CMK (cell line): Measurements from ENCODE around the gene PRDM16.

ENCODE experiments used
- DNase-seq: peaks from one replicate; pipeline ENCODE4 v3.0.0-alpha.2; 2010; ENCODE audit warnings: low read depth

The PRDM16 gene

DNA sequence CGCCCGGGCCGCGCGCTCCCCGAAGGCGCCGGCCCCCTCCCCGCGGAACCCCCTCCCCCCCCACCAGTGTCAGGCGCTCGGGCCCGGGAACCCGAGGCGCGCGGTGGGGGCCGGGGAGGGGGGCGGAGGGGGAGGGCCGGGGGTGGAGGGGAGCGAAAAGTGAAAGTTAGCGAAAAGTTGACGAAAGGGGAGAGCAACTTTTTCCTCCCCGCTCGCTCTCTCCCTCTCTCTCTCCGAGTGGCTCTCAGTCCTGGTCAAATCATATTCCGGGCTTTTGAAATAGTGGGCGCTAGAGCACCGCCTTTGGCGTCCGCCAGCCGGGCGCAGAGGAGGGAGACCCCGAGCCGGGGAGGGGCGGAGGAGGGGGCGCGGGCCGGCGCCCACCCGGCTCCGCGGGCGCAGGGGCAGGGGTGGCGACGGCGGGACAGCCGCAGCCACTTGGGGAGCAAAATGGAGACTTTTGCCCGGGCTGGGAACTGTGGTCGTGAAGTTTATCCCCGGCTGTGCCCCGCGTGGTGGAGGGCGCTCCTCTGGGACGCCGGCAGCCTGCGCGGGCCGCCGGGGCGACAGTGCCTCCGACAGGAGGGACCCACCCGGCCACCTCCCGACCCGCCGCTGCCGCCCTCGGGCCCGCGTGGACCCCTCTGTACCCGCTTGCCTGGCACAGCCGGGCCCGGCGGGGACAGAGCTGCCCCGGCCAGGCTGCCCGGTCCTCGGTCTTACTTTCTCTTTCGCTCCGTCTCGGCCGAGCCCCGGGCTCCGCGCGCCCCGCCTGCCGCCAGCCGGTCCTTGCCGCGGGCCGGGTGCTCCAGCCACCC lies 697 bp downstream of the PRDM16 start:
- no peak for DNase-seq

DNA sequence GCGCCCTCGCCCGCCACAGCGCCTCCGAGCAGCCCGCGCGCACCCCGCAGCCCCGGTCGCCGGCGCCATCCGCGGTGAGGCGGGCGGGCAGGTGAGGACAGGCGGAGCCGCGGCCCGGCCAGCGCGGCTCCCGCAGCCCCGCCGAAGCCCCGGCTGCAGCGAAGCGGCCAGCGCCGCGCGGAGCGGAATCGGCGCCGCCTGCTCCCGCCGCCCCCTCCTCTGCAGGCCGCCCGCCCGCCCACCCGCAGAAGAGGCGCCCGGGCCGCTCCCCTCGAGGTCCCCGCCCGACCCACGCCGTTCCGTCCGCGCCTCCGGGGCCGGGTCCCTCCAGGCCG lies 1.3 kb downstream of the PRDM16 start:
- no peak for DNase-seq

DNA sequence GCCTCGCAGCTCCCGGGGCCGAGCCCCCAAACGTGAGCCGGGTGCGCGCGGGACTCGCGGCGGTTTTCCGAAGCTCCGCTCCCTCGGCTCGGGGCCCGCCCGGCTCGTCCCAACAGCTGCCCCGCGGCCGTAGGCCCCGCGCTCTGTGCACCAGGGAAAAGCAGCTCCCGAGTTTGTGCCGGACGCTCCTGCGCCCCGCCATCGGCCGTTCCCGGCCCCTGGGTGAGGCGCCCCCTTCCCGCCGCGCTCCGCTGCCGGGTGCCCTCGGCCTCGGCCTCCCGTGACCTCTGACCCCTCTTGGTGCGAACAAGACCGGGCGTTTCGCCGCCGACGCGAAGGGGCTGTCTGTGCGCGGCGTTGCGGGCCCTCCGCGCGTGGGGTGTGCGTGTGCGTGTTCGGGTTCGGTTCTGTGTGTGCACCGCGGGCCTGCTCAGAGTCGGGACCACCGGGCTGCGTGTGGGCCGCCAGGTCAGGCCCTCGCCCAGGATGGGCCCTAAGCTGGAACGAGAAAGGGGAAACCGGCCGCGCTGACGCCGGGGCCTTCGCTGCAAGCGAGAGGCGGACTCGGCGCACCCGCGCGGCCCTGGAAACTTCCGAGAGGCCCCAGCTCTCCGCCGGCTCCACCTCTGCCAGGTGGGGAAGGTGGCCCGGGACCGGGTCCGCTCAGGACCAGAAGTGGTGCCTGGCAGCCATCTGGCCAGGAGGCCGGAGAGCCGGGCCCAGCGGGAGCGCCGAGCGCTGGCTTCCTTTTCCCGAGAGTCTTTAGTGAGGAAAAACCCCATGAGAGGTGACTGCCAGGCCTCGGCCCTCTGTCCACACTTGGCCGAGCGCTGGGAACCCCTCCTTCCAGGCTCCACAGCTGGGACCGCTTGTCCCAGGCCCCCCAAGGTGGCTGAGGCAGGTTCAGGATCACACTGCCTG lies 1.9 kb downstream of the PRDM16 start:
- DNase-seq, result no peak

DNA sequence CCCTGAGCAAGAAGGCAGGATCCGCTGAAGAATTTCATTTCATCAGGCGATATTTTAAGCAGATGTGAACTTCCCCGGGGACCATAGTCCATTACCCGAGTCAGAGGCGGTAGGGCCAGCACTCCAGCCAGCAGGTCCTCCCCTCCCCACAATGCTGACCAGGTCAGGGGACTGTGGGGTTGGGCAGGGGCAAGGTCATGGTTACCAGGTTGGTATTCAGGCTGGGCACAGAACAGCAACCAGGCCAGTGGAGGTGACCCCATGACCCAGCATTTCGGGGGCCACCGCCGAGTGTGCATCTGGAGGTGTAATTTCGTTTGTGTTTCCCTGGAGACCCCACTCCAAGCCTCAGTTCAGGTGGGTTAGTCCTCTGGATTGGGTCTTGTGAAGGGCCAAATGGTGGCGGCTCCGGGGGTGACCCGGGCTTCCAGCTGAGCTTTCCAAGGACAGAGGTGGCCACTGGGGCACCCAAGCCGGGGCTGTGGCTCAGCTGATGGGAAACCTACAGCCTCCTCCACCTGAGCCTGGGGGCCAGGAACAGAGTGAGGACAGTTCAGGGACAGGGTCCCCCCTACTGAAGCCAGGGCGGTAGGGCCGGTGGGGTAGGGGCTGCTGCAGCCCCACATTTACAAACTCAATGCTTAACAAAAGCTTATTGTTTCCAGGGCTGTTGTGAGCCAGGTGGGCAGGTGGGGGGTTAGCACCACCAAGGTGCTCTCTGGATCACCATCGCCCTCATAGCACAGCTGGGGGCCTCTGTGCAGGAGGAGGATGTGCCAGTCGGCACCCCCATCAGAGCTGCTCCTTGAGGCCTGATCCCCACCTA lies 2.8 kb downstream of the PRDM16 start:
- no peak for DNase-seq

DNA sequence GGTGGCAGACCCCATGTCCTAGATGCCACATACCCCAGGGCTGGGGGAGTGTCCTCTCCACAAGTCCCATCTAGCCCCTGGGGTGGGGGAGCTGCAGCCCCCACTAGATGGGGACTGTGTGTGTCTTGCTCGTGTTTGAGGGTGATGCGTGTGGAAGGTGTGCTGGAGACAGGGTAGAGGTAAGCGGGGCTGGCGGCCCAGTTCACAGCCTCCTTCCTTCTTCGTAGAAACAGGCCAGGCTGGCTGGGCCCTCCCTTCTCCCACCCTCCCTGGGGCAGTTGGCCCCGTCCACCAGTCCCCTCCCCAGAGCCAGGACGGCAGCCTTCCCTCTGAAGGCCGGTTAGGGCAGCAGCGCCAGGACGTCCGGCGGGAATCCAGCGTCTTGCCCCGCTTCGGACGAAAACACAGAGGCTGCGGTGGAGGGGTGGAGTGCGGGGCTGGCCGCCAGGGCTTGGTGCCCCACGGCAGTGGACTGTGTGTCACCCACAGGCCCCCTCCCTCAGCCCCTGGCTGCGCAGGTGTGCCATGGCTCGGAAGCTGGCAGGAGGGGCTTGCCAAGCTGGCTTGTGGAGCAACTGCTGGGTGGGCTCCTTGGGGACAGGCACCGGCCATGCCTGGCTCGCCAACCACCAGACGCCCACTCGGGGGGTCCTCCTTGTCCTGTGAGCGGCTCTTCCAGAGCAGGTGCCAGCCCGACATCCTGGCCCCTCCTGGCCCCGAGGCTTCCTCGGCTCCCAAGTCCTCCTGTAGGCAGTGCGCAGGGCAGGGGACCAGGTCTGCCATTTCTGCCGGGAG lies 3.6 kb downstream of the PRDM16 start:
- DNase-seq, result no peak

DNA sequence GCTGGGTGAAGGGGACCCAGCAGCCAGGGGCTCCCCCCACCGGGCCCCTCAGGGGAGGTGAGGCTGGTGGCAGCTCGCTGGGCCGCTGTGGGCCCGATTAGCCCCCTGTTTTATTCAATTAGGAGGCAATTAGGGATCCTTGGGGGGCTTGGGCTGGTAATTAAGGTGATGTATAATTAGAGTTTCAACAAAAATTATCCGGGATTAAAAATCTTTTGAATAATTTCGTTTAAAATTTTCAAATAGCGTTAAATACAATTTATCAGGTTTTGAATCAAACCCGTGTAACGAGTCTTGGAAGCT lies 4.1 kb downstream of the PRDM16 start:
- no peak for DNase-seq

DNA sequence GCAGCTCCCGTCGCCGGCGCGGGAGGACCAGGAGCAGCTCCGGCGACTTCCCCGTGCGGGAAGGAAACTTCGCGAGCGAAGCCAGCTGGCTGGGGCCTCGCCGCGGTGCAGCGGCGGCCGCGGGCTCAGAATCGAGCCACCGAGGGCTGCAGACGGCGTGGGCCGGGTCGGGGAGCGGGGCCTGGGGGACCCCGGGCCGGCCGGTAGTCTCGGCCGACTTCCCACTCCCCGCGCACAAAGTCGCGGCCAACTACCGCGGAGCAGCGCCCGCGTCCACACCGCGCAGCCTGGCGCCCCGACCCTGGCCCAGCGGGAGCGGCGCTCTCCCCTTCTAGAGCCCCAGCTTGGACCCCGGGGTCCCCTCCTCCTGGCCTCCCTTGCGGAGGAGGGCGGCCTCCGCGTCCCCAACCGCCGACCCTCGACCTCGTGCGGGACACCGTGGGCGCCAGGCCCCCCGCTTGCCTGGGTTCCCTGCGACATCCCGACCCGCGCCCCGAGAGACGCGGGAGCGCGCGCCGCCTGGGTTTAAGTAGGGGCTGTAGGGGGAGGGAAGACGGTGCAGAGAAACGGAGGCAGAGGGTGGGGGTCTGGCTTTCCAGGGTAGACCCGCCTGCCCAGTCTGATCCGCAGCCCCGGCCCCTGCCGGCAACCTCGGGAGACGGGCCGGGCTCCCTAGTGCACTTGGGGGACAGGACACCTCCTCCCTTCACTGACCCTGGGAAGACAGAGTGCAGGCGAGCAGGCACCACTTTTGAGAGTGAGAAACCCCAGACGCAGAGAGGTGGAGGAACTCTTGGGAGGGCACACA lies 4.7 kb downstream of the PRDM16 start:
- no peak for DNase-seq

DNA sequence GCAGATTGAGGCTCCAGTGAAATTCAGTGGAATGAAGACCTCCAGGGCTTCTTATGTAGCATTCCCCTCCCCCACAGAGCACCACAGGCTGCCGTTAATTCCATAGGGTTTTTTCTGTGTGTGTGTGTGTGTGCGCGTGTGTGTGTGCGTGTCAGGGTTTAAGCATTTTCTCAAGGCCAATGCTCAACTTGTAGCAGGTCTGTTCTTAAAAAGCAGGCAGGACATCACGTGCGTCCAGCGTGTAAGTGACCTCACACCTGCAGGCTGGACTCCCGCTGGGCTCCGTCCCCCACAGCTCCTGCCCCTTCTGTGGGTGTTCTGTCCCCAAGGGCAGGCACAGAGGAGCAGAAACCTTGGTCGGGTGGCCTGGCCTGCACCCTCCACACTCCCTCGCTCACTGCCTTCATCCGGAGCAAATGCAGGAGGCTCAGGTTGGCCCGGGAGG lies 5.3 kb downstream of the PRDM16 start:
- DNase-seq, result no peak

DNA sequence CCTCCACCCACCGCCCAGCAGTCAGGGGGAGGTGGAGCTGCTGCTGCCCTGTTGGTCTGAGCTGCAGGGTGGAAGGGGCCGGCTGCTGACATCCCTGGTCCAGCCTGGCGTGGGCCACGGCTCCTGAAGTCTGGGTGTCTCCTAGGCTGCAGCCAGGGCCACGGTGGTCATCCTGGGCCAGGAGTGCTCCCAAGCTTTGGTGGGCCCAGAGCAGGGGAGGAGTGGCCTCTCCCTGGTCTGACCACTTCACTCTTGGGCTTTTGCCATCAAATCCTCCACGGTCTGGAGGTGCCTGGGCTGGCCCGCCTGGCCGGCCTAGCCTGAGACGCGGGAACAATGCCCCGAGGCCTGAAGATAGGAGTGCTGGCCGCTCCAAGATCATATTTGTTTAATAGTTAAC lies 5.8 kb downstream of the PRDM16 start:
- DNase-seq, result no peak

DNA sequence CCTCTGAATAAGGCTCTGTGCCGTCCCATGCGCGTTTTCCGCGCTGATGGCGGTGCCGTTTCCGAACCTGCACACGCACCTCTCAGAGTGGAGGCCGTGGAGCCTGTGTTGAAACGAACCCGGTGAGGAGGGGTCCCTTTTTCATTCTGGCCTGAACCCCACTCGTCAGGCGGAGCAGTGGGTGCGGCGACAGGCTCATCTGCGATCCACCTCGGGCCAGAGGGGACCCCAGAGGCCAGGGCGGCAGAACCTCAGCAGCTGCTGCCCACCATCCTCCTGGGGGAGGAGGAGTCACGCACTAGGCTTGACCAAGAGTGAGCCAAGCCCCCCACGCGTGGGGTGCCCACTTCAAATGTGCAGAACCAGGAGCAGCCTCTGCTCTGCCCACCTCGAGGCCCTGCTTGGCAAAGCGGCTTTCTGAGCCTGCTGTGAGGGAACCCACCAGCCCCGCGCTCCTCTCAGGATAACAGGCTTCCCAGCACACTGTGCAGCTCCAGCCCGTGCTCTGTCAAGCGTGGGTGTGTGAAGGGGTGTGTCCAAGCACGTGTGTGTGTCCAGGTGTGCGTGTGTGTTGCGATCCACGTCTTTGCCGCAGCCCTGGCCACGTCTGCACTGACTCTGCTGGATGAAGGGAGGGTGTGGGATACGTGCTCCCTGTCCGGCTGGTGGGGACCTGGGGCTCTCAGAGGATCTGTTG lies 6.8 kb downstream of the PRDM16 start:
- no peak for DNase-seq

DNA sequence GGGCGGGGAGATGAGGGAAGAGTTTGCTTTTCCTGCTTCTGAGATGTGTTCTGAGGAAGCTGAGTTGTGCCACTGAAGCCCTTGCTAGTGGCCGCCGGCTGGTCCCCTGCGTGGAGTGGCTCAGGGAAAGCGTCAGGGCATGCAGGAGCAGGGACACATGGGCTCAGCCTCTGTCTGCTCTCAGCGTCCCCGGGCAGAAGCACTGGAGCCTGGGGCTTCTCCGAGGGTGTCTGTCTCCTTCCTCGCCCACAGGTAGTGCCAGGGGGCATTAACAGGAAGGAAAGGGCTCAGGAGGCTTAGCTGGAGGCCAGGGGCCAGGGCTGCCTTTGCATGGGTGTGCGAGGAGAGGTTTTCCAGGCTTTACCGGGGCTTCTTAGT lies 7.3 kb downstream of the PRDM16 start:
- no peak for DNase-seq

DNA sequence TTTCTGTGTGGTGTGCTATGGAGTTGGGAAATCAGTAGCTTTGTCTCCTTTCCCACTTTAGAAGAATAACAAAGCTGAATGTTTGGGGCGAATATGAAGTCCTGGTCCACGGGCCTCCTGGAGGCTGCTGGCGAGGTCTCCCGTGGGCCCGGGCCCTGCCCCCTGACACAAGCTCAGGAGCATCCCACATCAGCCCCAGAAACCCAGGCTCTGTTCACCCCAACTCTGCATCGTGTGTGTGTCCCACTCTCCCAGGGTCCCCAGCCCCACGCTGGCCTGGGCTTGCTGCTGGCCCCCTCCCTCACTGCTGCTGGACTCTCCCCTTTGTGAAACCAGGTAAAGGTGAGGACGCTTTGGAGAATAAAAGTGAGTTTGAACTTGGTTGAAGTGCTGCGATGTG lies 8.1 kb downstream of the PRDM16 start:
- DNase-seq, result no peak

DNA sequence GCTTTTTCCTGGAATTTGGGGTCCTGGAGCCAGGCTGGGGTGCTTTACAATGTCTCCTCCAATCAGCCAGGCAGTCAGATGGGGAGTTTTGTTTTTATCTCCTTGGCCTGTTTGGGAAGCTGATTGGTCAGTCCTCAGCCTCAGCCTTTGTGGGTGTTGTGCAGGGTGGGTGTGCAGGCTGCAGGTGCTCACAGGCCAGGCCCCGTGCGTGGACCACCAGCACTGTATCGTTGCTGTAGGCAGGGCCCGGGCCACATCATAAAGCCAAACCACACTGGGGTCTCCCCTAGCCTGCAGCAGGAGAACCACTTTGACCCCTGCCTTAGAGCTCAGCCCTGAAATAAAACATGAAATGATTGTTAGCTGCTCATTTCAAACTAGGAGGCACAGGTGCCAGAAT lies 8.6 kb downstream of the PRDM16 start:
- DNase-seq, result no peak

DNA sequence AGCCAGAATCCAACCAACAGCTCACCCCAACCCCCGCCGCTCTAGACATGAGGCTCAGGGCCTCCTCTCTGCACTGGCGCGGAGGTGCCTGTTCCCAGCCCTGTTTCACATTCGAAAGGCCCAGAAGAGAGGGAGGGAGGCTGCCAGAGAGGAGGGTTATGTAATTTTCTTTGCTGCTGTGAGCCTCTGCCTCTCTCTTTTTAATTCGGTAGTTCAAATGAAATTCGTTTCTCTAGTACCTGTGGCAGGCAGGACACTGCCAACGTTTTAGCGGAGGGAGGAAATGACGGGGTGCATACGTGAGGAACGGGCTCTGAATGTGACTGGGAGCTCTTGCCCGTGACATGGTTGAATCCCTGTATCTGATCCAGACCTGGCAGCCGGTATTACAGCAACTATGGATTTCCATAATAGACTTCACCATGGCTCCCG lies 9.4 kb downstream of the PRDM16 start:
- no peak for DNase-seq

DNA sequence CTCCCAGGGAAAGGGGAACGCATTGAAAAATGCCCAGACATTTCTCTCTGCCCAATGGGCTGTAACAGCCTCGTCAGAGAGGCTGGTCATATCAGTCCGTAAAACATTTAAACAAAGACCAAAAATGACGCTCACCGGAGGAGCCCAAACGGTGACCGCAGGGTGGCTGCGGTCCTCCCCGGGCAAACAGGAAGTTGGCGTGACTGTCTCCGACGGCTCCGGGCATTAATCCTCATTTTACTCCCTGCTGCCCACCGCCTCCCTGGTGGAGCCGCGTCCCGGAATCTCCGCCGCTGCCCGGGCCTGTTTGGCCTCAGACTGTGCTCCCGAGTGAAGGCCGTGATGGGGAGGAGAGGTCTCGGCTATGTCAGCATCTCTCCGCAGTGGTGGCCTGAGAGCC lies 9.9 kb downstream of the PRDM16 start:
- no peak for DNase-seq

DNA sequence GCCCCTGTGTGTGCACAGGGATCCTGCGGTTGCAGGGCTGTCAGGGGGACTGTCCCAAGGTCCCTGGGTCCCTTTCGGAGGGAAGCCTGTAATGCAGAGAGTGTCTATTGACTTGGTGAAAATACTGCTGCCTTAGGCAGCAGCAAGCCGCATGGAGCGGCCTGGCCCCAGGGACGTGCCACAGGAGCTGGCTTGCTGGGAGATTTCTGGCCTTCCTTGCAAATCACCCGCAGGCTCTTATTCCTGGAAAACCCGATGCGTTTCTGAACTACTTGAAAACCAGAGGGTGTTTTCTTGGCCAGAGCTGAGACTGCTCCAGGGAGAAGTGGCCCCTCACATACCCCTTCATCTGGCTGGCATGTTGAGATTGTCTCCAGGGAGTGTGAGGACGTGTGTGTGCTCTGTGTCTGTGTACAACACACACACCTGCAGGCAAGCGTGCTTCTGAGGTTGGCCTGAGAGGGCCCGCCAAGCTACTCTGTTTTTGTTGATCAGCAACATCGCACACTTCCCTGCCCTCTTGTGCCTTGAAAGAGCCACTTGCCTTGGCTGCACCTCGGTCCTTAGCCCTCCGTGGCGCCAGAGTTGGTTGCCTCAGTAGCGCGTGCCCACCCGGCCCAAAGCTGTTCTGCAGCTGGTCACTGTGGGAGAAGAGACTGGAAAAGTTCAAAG lies 10.5 kb downstream of the PRDM16 start:
- no peak for DNase-seq

DNA sequence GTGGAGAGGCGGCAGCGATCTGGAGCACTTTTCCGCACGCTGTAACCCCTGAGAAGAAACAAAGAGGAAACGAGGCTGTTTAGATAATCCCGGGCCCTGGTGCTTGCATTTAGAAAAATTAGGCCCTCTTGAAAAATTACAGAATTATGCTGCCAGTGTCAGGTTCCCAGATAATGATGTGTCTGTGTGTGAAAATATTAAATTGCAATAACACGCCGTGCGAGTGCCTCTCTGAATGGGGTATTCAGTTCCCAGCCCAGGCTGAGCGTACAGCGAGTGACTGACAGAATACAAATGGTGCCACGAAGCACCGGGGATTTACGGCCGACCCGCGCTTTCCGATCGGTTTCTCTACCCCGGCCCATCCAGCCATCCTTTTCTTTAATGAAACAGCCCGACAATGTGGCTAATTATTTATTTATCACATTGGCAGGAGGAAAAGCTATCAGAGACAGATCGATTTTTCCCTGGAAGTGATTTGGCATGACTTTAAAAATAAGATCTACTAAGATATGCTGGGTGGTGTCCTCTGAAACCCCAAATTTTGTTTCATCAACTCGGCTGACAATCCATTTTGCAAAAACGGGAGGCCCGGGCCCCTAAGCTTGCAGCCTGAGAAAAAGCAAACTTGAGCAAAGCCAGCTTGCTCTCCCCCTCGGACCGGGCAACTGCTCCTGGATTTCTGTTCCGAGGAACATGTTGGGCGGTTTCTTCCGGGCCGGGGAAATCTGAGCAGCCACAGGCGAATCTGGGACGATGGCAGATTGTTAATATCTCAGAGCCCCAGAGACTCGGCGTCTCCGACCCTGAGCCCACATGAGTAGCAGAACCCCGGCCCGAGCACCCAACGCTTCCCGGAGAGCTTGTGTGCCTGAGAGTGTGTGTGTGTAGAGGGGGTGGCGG lies 11.3 kb downstream of the PRDM16 start:
- DNase-seq, result no peak

DNA sequence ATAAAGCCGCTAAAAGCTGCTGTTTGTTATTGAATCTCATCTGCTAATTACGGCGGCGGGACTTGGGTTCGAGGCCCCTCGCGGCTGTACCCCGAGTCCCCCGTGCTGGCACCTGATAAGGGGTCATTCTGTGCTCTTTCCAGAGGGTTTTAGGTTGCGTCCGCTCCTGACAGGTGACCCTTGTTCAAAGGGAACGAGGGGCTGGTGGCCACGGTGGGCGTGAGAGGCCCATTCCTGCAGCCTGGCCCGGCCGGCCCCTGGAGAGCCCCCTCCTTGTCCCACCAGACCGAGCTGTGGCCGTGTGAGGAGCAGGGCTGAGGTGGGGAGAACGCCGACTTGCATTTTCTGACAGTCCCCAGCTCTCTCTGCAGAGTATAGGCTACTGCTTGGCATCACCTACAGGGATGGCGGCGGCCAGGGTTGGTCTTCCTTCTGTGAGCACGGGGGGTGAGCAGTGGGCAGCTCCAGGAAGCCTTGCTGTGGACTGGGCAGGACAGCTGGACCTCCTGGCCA lies 12.2 kb downstream of the PRDM16 start:
- no peak for DNase-seq
